ENCODE measurements around the gene ACP7.
A peak's percentile ranks its signal among the peaks of the same experiment; 100 is the strongest.
"Not testable (repeated sequence)": the region's sequence is repeated elsewhere in the genome, so short reads cannot be mapped to it uniquely, and the experiment has no call there.

The ACP7 gene

GRCh38 chr19:39083983-39084731 is at the start of gene ACP7:
Gene ACP7, plus strand, starts transcription at chr19:39084368. Its CDS starts 902 bp downstream, at chr19:39085270.
- DNase-seq (ENCODE audit: low read depth): no peak

GRCh38 chr19:39036581-39036980 is 47.6 kb upstream of the ACP7 start:
- DNase-seq (ENCODE audit: low read depth): no peak

GRCh38 chr19:39037194-39037593 is 47.0 kb upstream of the ACP7 start:
- DNase-seq (ENCODE audit: low read depth): no peak

GRCh38 chr19:39038098-39038497 is 46.1 kb upstream of the ACP7 start:
- no peak for DNase-seq (ENCODE audit: low read depth)

GRCh38 chr19:39045506-39045905 is 38.7 kb upstream of the ACP7 start:
- no peak for DNase-seq (ENCODE audit: low read depth)

GRCh38 chr19:39046037-39046821 is 37.9 kb upstream of the ACP7 start:
- DNase-seq (ENCODE audit: low read depth): no peak

GRCh38 chr19:39047073-39047472 is 37.1 kb upstream of the ACP7 start:
- DNase-seq (ENCODE audit: low read depth): no peak

GRCh38 chr19:39052243-39052746 is 31.9 kb upstream of the ACP7 start:
- peak; percentile 62 for DNase-seq (ENCODE audit: low read depth)

- no peak for DNase-seq (ENCODE audit: low read depth)
Observed at GRCh38 chr19:39052846-39053245, 31.3 kb upstream of the ACP7 start.

- DNase-seq (ENCODE audit: low read depth): no peak
Observed at GRCh38 chr19:39053276-39054090, 30.7 kb upstream of the ACP7 start.

GRCh38 chr19:39054091-39054470 is 30.1 kb upstream of the ACP7 start:
- no peak for DNase-seq (ENCODE audit: low read depth)

- DNase-seq (ENCODE audit: low read depth): no peak
Observed at GRCh38 chr19:39057615-39058014, 26.6 kb upstream of the ACP7 start.

GRCh38 chr19:39059302-39059701 is 24.9 kb upstream of the ACP7 start:
- no peak for DNase-seq (ENCODE audit: low read depth)

- no peak for DNase-seq (ENCODE audit: low read depth)
Observed at GRCh38 chr19:39060171-39060570, 24.0 kb upstream of the ACP7 start.

- no peak for DNase-seq (ENCODE audit: low read depth)
Observed at GRCh38 chr19:39064405-39064804, 19.8 kb upstream of the ACP7 start.

- no peak for DNase-seq (ENCODE audit: low read depth)
Observed at GRCh38 chr19:39065928-39066327, 18.2 kb upstream of the ACP7 start.

GRCh38 chr19:39067104-39067503 is 17.1 kb upstream of the ACP7 start:
- DNase-seq (ENCODE audit: low read depth): no peak

GRCh38 chr19:39068259-39068658 is 15.9 kb upstream of the ACP7 start:
- DNase-seq (ENCODE audit: low read depth): not testable (repeated sequence)

- DNase-seq (ENCODE audit: low read depth): no peak
Observed at GRCh38 chr19:39070888-39071287, 13.3 kb upstream of the ACP7 start.

- DNase-seq (ENCODE audit: low read depth): no peak
Observed at GRCh38 chr19:39074205-39074692, 9.9 kb upstream of the ACP7 start.

- no peak for DNase-seq (ENCODE audit: low read depth)
Observed at GRCh38 chr19:39074942-39075341, 9.2 kb upstream of the ACP7 start.

GRCh38 chr19:39077323-39077722 is 6.8 kb upstream of the ACP7 start:
- no peak for DNase-seq (ENCODE audit: low read depth)

All from activated T-helper 9 cell treated with anti-CD3 and anti-CD28 coated beads, Interleukin-2, amount 50 U/mL, for 16 hours (primary cell).